Gastroesophageal sphincter (tissue), 3 donors: Measurements from ENCODE around the gene PDIA5.

Experiments used
- CTCF ChIP-seq, 4 experiments: fragments of 200-600 bp in 2 of 4; fragments of 450-650 bp in 2 of 4; sonication (generic) in 1 of 4; IDR thresholded peaks; one replicate each; pipeline ENCODE4 v1.5.1; 2017 to 2019; ENCODE audit warnings: antibody characterized with exemption in 4 of 4, mild to moderate bottlenecking in 2 of 4, moderate library complexity in 2 of 4
- POLR2A ChIP-seq, 2 donors: fragments of 450-650 bp; IDR thresholded peaks; one replicate each; pipeline ENCODE4 v1.6.1; 2017; ENCODE audit warnings: antibody characterized with exemption in 2 of 2, mild to moderate bottlenecking in 2 of 2, moderate library complexity in 1 of 2

- TF ChIP-seq POLR2A (IDR thresholded peaks at IDR 0.05) (no peak), CTCF (IDR thresholded peaks at IDR 0.05) (no peak)
Measured at GRCh38 chr3:123078101-123078500, 11.3 kb downstream of the PDIA5 start.
